C4-2B (cell line): ENCODE results near the gene ZFYVE21.

Source experiments
- H3K27ac ChIP-seq: fragments of 450-650 bp; 2 replicates; pipeline ENCODE4 v1.5.1; 2017
- CTCF ChIP-seq: fragments of 450-650 bp; conservative IDR thresholded peaks from 2 replicates; pipeline ENCODE4 v1.5.1; 2017; ENCODE audit warnings: mild to moderate bottlenecking
- ZFX ChIP-seq: fragments of 450-650 bp; IDR thresholded peaks from 2 replicates; pipeline ENCODE4 v1.6.1; 2017

The ZFYVE21 gene

DNA sequence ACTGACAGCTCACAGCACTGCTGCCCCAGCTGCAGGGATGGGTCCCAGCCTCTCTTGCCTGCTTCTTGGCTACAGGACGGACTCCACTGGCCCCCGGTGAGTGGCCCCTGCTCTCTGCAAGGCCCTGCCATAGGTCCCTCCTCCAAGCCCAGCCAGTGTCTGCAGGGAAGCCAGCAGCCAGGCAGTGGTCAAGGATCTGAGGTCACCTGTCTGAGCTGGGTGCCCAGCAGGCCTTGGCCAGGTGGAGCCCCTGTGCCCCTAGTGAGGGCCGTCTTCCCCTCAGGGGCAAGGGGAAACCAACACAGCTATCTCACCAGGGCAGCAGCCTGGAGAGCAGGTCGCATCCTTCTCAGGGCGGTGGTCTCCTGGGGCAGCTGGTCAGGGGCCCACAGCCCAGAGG is 13.5 kb upstream of the ZFYVE21 start:
- TF ChIP-seq CTCF (no peak), ZFX (no peak)
- H3K27ac ChIP-seq, result no peak overlapping the region

DNA sequence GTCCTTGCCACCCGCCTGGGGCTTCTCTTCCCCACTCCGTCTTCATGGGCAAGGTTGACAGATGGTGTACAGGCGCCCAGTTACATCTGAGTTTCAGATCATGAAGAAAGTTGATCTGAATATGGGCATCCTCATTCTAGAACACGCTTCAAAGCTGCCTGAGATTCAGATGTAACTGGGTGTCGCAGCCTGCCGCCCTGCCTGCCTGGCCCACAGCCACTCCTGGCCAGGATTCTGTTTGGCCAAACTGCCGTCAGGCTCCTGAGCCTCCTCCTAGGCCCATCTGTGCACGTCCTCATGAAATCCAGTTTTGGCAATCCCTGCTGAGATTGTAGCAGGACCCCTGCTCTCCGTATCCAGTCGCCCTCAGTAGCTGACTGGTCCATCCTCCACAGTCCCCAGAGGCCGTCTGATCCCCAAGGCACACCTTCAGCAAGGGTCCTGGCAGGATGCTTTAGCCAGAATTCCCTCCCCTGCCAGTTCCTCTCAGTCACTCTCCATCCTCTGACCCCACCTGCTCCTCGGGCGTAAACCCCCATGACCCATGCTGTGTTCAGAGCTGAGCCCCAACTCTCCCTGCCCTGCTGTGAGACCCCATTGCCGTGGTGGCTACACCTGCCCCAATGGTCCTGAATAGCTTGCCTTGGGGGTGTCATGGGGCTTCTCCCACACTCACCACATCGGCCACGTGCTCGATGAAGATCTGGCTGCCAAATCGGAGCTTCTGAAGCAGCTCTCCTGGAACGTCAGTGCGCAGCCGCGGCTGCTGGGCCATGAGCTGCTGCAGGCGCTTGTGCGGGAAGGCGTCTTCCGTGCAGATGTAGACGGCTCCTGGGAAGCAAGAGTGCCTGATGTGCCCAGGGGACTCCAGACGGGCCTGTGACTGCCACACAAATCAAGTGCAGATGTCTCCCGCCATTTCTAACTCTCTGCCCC is 12.8 kb upstream of the ZFYVE21 start:
- TF ChIP-seq CTCF (no peak), ZFX (no peak)
- H3K27ac ChIP-seq, result no peak overlapping the region

DNA sequence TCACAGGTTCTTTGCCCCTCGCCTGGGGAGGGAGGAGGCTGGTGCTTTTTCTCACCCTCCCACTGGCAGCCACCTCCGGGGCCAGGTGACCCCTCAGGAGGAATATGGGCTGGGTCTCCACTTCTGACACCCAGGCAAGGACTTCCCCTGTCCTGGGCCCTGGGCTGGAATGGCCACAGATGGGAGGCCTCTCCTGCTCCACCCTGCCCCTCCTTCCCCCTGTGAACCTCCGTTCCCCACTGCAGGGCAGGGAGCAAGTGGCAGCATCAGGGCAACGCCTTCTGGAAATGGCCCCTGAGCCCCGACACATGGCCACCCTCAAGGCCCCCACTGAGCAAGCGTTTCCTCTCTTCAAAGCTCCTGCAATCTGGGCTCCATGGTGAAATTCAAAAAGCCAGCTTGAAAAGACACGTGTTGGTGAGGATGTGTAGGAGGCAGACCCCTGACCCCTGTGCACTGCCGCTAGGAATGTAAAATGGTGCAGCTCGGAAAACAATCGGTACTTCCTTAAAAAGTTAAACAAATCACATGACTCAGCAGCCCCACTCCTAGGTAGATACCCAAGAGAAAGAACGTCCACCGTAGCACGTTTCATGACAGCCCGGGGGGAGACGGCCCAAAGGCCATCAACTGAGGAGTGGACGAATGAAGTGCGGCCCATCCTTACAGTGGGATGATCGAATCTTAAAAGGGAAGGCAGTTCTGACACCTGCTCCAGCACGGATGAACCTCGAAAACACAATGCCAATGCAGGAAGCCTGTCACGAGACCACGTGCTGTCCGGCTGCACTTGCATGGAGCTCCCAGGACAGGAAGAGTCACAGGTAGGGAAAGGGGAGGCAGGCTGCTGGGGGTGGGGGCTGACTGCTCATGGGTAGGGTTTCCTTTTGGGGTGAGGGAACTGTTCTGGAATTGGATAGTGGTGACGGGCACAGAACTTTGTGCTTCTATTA is 11.9 kb upstream of the ZFYVE21 start:
- no peak overlapping the region for H3K27ac ChIP-seq
- no peak for TF ChIP-seq CTCF
- no peak for TF ChIP-seq ZFX

DNA sequence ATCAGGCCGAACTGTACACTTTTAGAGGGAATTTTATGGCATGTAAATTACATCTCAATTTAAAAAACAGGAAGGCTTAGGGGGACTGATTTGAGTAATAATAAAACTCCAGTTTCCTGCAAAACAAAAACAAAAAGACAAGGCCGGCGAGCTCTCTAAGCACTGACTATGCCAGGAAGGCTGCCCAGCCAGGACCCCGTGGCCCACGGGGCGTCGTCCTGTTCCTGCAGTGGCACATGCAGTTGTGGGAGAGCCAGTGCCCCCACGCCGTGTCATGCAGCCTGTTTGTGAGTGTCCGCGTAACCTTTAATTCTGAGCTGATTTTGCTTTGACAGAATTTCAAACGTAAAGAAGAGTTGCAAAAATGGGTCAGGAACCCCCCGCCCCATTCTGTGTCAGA is 10.9 kb upstream of the ZFYVE21 start:
- no peak overlapping the region for H3K27ac ChIP-seq
- TF ChIP-seq ZFX, result no peak
- no peak for TF ChIP-seq CTCF

- TF ChIP-seq CTCF, result no peak
- no peak for TF ChIP-seq ZFX
- H3K27ac ChIP-seq, result no peak overlapping the region
These were observed 10.5 kb upstream of the ZFYVE21 start for GRCh38 chr14:103705118-103705503.

GRCh38 chr14:103705504-103706284 is 9.9 kb upstream of the ZFYVE21 start:
- no peak for TF ChIP-seq ZFX
- TF ChIP-seq CTCF, result no peak
- H3K27ac ChIP-seq, result no peak overlapping the region
